Endothelial cell of umbilical vein (primary cell): ENCODE results near the gene SPON1.

Experiments used
- CTCF ChIP-seq, 2 donors: IDR thresholded peaks; 1 replicate in 1 of 2; 2 replicates in 1 of 2; pipeline ENCODE4 v1.5.1; 2011; ENCODE audit warnings: low read length in 2 of 2, mild to moderate bottlenecking in 2 of 2, moderate library complexity in 2 of 2, control low read depth in 1 of 2, inconsistent platforms in 1 of 2, low read depth in 1 of 2; ENCODE audit not compliant: insufficient read depth in 1 of 2; ENCODE audit errors: extremely low read depth in 1 of 2
- EZH2 ChIP-seq: IDR thresholded peaks from 2 replicates; pipeline ENCODE4 v1.6.1; 2012; ENCODE audit warnings: borderline replicate concordance, low read depth, mild to moderate bottlenecking, moderate library complexity, low read length, inconsistent platforms; ENCODE audit not compliant: severe bottlenecking
- FOS ChIP-seq: IDR thresholded peaks from 2 replicates; pipeline ENCODE4 v1.6.1; 2011; ENCODE audit warnings: mild to moderate bottlenecking, low read length, moderate library complexity, borderline replicate concordance; ENCODE audit not compliant: insufficient read depth
- JUN ChIP-seq: IDR thresholded peaks from 2 replicates; pipeline ENCODE4 v1.6.1; 2011; ENCODE audit warnings: borderline replicate concordance, low read depth; ENCODE audit not compliant: insufficient read length, insufficient read depth
- MAX ChIP-seq: IDR thresholded peaks from 2 replicates; pipeline ENCODE4 v1.6.1; 2011; ENCODE audit not compliant: insufficient read depth, insufficient read length
- MYC ChIP-seq: IDR thresholded peaks from one replicate; pipeline ENCODE4 v1.6.1; 2011; ENCODE audit warnings: mild to moderate bottlenecking, low read depth, low read length
- POLR2A ChIP-seq: IDR thresholded peaks from 2 replicates; pipeline ENCODE4 v1.6.1; 2012; ENCODE audit warnings: low read depth, mild to moderate bottlenecking, control low read depth, low read length
- POLR2AphosphoS5 ChIP-seq: IDR thresholded peaks from 2 replicates; pipeline ENCODE4 v1.6.1; 2012; ENCODE audit warnings: low read depth, mild to moderate bottlenecking, control low read depth, low read length, moderate library complexity; ENCODE audit not compliant: insufficient read depth

GRCh38 chr11:14117632-14118031, 155.1 kb downstream of the SPON1 start:
- TF ChIP-seq CTCF (IDR thresholded peaks at IDR 0.05; ENCODE audit: extremely low read depth in 1 of 2, insufficient read depth in 1 of 2, low read depth in 1 of 2, low read length in 2 of 2) (no peak), POLR2A (no peak), EZH2 (no peak), POLR2AphosphoS5 (no peak), FOS (no peak), MAX (no peak), JUN (no peak), MYC (no peak)
